Retina (tissue), 1 donor: ENCODE results near the gene PTPRN2.

Experiments
- DNase-seq: peaks from one replicate; pipeline ENCODE4 v3.0.0-alpha.2; 2016

PTPRN2 gene

DNA sequence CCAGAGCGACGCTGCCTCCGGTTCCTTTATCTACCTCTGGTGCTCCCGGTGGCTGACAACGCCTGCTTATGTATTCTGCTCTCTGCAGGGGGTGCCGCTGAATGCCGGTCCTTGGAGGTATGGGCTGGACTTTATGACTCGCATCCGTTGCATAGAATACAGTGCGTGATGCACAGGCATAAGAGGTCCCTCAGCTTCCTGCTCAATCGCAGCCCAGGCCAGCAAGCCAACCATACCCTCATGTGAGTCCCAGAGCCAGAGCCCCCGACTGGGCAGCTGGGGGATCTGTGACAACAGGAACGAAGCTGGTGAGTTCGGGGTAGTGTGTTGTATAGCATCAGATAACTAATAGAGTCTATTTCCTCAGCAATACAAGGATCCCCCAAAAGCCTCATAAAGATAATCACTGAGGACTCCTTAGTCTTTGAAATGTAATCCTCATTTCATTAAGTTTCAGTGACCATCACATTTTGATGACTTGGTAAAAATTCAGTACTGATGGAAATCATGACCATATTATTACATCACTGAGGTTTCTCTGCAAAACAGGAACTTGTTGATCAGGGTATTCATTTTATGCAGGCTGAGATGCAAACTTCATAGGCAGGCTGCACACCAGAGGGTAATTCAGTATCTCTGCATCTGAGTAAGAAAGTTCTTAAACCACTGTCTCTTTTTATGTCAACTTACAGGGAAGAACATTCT is 607.8 kb downstream of the PTPRN2 start:
- DNase-seq = no peak

DNA sequence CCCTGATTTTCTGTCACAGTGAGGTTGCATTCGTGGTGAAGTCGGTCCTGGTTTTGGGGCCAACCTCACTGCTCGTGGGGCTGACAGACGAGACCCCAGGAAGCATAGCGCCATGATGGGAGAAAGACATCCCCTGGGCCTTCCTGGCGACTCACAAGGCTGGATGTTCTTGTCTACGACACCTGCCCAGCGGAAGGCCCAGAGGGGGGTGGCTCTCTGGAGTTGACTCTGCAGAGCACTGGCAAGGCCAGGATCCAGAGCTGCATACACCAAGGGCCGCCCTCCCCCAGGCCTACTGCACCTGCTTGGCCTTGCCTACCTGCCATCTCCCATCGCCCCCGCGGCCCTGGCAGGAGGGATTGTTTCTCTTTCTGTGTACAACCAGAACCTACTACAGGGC is 608.9 kb downstream of the PTPRN2 start:
- no peak for DNase-seq

DNA sequence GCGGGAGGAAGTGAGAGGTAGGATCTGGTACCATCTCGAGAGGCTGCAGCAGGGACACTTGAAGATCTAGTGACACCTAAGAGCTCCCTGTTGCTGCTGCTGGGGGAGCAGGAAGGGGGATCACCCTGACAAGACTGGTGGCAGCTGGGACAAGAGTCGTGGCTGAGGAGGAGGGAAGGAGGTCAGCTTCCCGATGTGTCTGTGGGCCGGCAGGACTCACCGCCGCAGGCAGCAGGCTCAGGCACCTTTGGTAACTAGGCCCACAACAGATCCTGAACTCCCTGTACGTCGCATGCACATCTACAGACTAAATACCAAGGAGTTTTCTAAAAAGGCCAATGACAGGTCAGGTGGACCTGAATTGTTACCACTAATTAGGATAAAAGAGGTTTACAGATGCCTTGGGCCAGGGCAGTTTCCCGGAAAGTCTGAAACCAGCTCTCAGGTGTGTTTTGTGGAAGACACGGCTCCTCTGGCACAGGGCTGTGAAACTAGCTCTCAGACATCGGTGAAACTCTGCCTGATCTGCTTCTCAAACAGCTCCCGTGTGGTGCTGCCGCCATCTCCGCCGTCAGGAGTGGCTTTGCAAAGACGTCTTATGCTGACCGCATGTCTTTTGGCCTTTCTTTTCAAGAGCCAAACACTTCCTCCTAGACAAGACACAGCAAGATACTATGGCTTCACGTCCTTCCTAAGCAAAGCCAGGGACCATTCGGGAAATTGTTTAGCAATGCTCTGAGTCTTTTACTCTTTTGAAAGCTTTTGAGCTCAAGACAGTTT is 609.7 kb downstream of the PTPRN2 start:
- DNase-seq = no peak

DNA sequence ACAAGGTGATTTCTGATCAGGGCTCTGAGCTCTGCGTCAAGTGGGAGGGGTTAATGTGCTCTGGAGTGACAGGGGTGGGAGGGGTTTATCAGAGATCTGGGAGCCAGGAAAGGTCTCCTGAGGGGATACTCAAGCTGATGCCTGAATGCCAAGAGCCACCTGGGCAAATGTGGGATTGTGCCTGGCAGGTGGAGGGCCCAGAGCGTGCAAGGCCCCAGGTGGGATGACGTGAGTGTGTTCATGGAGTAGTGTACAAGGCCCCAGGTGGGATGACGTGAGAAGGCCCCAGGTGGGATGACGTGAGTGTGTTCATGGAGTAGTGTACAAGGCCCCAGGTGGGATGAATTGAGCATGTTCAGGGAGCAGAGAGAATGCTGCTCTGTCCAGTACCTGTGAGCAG is 610.3 kb downstream of the PTPRN2 start:
- no peak for DNase-seq

DNA sequence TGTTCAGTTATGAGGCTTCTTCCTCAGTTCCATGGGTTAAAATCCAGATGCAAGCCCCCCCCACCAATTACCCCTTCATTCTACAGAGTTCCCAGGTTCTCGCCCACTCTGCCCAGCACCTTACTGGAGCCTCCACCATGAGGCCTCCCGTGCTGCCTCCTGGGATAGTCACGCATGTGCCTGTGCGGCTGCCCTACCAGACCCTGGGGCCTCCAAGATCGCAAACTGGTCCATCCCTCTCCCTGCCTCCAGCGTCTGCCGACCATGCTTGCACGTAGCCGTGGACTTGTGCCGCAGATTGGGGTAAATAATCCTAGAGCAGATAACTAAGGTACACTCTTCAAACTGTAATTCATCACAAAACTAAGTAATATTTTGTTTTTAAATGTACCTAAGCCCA is 611.2 kb downstream of the PTPRN2 start:
- DNase-seq = no peak

DNA sequence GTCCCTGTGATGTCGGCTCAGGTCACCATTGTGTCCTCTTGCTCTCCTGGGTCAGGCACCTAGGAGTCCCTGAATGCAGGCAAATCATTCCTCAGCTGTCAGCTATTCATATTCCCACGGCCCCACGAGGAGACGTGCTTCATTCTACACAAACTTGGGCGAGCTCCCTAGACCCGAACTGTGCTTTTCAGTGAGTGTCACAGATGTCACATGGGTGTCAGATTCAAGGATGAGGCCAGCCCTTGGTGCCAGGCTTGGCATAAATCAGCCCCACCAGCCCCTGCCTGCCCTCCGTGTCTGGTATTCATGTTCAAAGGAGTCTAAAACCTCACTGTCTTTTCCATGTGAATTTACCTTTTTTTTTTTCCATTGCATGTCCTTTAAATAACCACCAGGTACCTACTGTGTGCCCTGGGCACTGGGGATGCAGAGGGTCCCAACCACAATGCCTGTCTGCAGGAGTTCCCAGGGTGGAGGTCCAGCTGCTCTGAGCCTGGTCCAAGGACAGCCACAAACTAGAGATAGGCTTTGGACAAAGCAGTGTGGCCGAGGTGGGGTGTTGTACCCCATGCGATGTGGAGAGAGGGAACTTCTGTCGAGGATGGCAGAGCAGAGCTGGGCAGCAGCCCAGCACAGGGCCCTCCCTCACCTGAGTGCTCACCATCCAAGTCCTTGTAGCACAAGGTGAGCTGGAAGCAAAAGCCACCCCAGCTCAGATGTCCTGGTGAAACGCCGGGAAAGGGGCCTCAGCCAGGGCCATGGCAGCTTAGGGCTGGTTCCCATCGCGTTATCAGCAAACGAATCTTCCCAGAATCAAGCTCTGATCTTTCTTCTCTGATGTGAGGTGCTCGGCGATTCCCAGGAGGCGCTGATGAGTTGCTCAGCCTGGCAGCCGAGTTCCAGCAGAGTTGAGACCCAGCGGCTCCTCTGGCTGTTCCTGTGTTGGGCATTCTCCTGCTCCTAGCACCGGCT is 611.9 kb downstream of the PTPRN2 start:
- no peak for DNase-seq

DNA sequence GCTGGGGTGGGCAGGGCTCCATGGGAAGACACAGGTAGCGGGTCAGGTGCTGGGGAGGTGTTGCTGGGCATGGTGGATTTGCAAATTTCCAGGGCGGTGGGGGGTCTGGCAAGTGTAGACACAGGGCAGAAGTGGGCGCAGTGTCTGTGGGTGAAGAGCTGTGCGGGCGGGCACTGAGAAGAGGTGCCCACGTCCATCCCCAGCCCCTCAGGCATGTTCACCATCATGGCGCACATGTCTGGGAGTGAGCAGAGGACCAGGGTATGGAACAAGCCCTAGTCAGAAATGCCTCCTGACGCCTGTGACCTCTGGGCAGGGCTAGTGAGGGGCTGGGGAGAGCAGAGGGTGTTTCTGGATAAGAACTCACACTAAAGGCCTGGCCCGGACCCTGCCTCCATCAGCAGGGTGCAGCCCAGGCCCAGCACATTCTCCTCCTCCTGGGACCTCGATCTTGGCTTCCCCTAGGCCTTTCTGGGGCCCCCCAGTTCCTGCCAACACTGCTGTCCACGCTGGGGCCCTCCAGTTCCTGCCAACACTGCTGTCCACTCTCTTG is 612.9 kb downstream of the PTPRN2 start:
- DNase-seq = no peak

DNA sequence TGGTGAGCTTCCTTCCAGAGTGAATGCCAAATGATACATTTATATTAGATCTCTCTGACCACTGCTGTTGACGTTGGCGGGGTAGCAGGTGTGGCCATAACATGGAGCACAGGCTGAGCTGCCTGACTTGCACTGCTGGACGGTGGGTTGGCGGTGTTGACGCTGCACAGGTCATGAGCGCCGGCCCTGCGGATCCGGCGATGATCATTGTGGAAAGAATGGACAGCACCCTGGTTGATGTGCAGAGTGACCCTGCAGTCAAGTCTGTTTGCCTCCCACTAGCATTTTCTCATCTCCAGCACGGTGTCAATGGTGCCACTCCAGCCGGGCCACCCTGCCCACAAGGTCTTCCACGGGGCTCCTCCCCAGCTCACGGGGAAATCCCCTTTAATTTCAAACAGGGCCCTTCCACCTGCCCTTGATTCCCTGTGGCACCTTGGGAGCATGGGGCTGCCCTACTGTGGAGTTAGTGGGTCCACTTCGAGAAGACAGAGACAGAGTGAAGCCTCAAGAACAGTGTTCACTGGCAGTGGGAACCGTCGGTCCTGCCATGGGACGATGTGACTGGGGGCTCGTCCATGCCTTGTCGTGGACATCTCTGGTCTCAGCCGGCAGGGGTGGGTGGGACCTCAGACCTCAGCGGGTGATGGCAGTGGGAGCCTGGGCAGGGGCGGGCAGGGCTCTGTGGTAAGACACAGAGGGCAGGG is 613.5 kb downstream of the PTPRN2 start:
- DNase-seq = no peak

DNA sequence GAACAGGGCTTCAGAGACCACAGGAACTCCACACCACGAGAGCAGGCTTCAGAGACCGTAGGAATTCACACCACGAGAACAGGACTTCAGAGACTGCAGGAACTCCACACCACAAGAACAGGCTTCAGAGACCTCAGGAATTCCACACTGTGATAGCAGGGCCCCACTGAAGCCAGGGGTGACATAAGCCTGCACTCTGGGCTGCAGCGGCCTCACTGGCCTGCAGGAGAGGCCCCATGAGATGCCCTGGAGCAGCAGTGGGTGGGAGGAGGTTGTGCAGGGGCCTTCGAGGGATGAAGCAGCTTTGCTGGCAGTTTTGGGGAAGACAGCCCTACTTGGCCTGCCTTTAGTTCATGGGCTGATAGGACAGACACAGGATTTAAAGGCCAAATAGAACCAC is 614.7 kb downstream of the PTPRN2 start:
- no peak for DNase-seq

DNA sequence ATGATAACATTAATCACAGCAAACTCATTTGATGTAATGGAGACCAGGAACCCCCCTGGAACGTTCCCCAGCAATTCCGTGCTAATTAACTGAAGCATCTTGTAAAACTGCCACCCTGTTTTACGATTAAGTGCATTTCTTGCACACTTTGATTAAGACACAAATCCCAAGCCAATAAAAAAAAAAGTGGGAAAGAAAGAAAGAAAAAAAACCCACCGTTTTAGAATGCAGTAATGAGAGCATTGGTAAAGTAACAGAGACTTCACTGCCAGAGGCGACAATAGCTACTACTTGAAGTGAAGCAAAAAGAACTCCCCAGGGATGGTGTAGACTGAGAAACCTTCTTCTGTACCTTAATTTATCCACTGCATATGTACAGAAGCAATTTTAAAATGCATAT is 616.1 kb downstream of the PTPRN2 start:
- no peak for DNase-seq

DNA sequence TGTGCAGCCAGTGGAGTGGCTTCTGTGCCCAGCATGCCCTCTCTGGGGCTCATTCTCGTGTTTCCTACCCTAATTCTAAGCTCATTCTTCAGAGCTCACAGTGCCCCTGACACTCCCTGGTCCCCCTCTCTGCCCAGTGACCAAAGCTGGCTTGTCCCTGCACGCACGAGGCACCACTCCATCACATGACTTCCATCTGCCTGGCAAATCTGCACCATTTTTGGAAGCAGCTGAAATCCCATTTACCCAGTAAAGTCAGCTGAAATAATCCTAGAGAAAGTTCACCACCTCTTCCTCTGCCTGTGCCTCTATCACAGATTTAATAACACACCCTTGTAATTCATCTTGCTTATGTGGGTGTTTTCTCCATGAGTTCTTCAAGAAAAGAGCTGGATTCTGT is 616.9 kb downstream of the PTPRN2 start:
- no peak for DNase-seq

DNA sequence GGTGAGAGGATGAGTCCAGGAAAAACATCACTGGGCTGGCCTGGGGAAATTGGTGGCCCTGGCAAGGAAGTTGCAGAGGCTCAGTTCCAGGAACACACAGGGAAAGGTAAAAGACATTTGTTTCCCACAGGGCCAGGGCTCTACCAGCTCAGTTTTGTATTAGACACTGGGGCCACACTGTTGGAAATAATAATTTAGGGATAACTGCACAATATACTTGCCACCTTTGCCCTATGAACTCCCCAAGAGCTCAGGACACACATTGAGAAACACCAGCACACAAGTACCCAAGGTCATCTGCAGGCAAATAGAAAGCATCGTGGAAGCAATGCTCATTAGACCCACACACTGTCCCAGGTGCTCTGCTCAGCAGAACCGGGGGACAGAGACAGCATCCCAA is 617.6 kb downstream of the PTPRN2 start:
- no peak for DNase-seq

DNA sequence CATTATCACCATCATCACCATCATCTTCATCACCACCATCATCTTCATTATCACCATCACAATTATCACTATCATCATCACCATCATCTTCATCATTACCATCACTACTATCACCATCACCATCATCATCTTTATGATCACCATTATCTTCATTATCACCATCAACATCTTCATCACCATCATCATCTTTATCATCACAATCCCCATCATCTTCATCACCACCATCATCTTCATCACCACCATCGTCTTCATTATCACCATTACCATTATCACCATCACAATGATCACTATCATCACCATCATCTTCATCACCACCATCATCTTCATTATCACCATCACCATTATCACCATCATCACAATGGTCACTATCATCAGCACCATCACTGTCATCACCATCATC is 621.1 kb downstream of the PTPRN2 start:
- DNase-seq = no peak

DNA sequence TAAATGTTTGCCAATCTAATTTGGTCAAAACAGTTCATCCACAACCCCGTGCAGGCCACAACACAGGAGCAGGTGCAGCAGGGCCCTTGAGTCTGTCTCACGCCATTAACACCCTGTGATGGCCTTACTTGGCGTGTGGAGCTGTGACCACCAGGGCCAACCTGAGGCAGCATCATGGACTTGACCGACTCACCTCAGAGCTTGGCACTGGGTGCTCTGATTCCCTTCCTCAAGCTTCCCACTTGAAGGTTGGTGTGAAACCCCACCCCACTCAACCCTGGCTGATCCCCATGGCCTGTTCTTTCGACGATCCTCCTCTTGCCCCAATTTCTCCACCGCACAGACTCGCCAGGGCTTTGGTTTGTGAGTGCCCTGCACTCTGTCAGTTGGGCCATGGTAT is 623.1 kb downstream of the PTPRN2 start:
- DNase-seq = no peak

DNA sequence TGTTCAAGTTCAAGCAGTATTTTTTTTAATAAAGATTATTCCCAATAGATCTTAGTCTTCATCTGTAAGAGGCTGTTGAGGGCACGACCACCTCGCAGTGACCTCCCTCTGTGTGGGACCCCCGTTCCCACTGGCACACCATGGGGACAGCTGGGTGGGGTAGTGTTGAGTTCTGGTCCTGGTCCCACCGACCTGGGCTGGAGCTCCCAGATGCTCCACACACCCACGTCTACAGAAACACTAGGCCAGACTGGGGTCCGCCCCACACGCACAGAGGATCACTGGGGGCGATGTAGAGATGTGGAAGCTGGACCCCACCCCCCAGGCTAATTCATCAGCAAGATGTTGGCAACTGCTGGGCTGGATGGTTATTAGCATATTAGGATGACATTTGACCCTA is 623.6 kb downstream of the PTPRN2 start:
- DNase-seq = no peak

DNA sequence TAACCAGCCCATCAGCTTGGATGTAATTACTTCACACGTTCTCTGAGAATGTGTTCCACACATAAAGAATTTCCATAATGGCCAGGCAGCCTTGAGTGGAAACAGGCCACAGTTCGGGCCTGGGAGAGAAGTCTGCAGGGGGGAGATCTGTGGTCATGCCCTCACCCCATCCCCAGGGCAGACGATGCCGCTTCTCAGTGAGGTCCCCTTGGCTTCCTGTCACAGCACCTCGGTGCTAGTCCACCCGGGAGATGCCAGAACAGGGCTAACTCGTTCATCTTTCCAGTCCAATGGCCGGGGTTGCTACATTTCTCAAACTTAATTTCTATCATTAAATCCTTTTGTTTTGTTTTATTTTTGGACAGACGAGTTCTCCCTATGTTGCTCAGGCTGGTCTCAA is 624.1 kb downstream of the PTPRN2 start:
- DNase-seq = no peak

DNA sequence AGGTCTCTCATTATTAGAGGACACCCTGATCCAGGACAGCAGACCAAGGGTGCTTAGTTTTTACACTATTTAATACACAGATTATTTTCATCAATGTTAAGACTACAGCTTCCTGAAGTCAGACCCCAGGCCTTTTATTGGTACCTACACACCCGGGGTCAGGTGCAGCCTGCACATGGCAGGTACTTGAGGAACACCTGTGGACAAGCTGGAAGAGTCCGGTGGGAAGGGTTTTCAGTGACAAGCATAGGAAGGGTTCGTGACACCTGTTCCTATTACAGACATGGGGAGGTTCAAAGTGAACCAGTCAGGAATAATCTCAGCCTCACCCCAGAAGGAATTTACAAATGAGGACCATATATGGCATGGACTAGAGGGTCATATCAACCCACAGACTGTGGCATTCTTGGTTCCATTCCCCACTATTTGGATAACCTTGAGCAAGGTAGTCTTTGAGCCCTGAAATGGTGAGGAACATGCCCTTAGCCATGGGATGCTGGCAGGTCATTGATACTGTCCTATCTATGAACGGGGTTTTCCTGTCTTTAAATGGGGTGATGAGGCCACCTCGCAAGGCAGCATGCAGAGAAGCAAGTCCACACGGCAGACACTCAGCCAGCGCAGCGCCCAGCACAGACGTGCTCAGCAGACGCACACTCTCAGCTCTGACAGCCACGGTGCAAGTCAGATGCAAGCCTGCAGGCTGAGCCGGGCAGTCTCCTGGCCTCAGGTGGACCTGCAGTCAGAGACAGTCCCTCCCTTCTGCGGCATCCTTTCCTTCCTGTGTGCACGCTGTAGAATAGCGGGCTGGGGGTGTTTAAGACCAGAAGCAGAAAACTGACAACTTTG is 624.9 kb downstream of the PTPRN2 start:
- DNase-seq = no peak

DNA sequence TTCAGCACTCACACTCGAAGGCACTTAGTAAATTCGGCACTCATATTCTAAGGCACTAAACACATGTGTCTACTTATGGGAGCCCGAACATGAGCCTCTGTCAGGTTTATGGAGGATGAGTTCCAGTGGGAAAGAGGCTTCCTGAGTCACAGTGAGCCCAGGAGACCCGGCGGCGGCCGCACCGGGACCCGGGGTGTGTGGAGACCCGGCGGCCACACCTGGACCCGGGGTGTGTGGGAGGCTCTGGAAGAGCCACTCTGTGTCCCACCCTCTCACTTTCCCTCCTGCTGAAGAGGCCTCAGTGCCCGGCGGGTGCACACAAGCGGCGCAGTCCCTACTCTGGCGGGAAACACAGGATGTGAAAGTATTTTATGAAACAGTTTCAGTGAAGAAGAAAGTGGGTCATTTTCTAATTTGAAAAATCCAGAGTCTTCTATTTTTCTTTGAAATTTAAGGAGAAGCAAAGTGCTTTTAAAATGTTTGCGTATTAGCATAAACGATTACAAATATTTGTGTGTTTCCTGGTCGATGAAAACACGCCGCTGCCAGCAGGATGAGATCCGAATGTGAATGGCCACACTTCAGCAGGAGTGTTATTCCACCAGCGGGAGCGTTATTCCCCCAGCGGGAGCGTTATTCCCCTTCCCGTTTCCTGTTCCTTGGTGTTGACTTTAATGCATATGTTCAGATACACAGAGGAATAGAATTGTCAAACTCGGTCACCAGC is 625.7 kb downstream of the PTPRN2 start:
- no peak for DNase-seq

DNA sequence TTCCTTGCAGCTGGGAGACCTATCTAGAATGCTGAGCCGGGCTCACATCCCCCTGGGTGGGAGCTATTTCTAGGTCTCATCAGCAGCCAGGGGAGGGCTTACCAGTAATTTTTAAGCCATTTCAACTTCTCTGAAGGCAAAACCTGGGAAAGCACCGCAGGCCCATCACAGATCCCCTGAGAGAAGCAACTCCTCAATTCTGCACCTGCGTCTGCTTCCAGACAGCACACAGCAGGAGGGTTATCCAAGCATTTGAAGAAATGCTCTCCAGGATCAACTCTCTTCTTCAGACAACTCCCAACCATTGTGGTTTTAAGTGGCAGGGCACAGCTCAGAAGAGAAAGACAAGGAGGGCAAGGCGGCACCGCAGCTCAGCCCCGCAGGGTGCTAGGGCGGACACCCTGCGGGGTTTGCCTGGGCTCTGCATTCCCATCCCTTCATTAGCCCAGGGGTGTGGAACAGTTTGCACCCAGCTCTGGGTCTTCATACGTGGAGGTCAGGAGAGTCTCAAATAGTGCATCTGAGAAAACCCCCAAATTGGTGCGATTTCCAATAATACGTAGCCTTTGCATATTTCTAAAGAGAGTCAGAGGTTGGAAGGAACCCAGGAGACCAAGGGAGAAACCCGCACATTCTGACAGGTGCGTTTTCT is 632.1 kb downstream of the PTPRN2 start:
- DNase-seq = no peak

DNA sequence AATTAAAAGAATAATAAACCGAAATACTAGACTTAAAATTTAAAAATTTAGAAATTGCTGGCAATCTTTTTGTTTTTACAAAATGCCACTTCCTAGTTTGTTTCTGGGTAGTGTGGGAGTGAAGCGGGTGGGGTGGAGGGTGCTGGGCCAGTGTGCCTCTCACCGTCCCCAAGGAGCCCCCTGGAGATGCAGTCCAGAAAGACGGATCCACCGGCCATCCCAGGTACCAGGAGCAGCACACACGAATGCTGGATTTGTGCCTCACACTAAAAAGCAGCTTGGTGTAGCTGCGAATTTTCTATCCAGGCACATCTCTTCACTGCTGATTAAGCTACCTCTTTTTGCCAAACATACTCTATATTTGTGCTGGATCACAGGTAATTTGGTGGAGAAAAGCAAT is 632.7 kb downstream of the PTPRN2 start:
- no peak for DNase-seq
